Erythroblast (primary cell): Measurements from ENCODE around the gene EIF4B.
"Not testable (repeated sequence)": the region's sequence is repeated elsewhere in the genome, so short reads cannot be mapped to it uniquely, and the experiment has no call there.

Source experiments
- DNase-seq, 2 experiments: peaks; one replicate each; lab custom pipeline; 2025; lab: John Stamatoyannopoulos, UW
- GATA1 ChIP-seq: IDR thresholded peaks from 2 replicates; pipeline ENCODE4 v1.6.1; 2011; ENCODE audit warnings: low read depth, mild to moderate bottlenecking, control low read depth, low read length, moderate library complexity
- POLR2A ChIP-seq: IDR thresholded peaks from 2 replicates; pipeline ENCODE4 v1.6.1; 2011; ENCODE audit warnings: mild to moderate bottlenecking, low read length

The EIF4B gene

GRCh38 chr12:53010955-53011354, 4.7 kb downstream of the EIF4B start:
- DNase-seq, result no peak
- TF ChIP-seq POLR2A (no peak), GATA1 (no peak)

GRCh38 chr12:53011889-53012288, 5.6 kb downstream of the EIF4B start:
- TF ChIP-seq GATA1, result no peak
- TF ChIP-seq POLR2A, result no peak
- DNase-seq, result no peak

- no peak for DNase-seq
- TF ChIP-seq POLR2A (no peak), GATA1 (no peak)
Measured at GRCh38 chr12:53012928-53013327, 6.7 kb downstream of the EIF4B start.

- TF ChIP-seq GATA1 (no peak), POLR2A (no peak)
Measured at GRCh38 chr12:53014709-53015108, 8.5 kb downstream of the EIF4B start.

GRCh38 chr12:53025250-53025649, 19.0 kb downstream of the EIF4B start:
- no peak for TF ChIP-seq GATA1
- TF ChIP-seq POLR2A, result no peak

More at GRCh38 chr12:53014709-53015108, 8.5 kb downstream of the EIF4B start:
- DNase-seq, result no peak

GRCh38 chr12:53027014-53027413, 20.8 kb downstream of the EIF4B start:
- not testable (repeated sequence) for DNase-seq

More at GRCh38 chr12:53025250-53025649, 19.0 kb downstream of the EIF4B start:
- no peak for DNase-seq

- TF ChIP-seq POLR2A (no peak), GATA1 (no peak)
Measured at GRCh38 chr12:53031616-53032015, 25.4 kb downstream of the EIF4B start.

GRCh38 chr12:53033832-53034231, 27.6 kb downstream of the EIF4B start:
- not testable (repeated sequence) for DNase-seq

More at GRCh38 chr12:53031616-53032015, 25.4 kb downstream of the EIF4B start:
- DNase-seq, result no peak

- TF ChIP-seq POLR2A (no peak), GATA1 (no peak)
- DNase-seq, result no peak
Measured at GRCh38 chr12:53034459-53034858, 28.2 kb downstream of the EIF4B start.

GRCh38 chr12:53036802-53037201, 30.5 kb downstream of the EIF4B start:
- TF ChIP-seq POLR2A (no peak), GATA1 (no peak)
- no peak for DNase-seq

- DNase-seq, result no peak
- TF ChIP-seq GATA1 (no peak), POLR2A (no peak)
Measured at GRCh38 chr12:53039851-53040250, 33.6 kb downstream of the EIF4B start.

GRCh38 chr12:53042607-53043454, 36.6 kb downstream of the EIF4B start:
- no peak for DNase-seq
- no peak for TF ChIP-seq GATA1
- no peak for TF ChIP-seq POLR2A

GRCh38 chr12:53044052-53044581, 37.9 kb downstream of the EIF4B start:
- TF ChIP-seq GATA1 (no peak), POLR2A (no peak)
- DNase-seq, result no peak

GRCh38 chr12:53044896-53045695, 38.8 kb downstream of the EIF4B start:
- TF ChIP-seq GATA1 (no peak), POLR2A (no peak)
- no peak for DNase-seq

GRCh38 chr12:53045696-53046045, 39.4 kb downstream of the EIF4B start:
- TF ChIP-seq POLR2A (no peak), GATA1 (no peak)

More at GRCh38 chr12:53045696-53046045, 39.4 kb downstream of the EIF4B start:
- no peak for DNase-seq
